Right lobe of liver (tissue), 6 donors: ENCODE results near the gene WDR47. TPM values are rescaled to one million over a fixed set of nuclear protein-coding genes. Genes with fewer than 3 reads are reported as not detected.

Experiments used
- ATAC-seq, 4 donors: fragments of 200-7000 bp; cut with Tn5 transposase; one replicate each; pipeline ENCODE4 v1.9.1; 2020; ENCODE audit warnings: mild to moderate bottlenecking in 4 of 4, moderate library complexity in 4 of 4
- DNase-seq, 3 donors: peaks; one replicate each; pipeline ENCODE4 v3.0.0-alpha.2; 2020
- H3K27ac ChIP-seq, 3 donors: fragments of 200-600 bp; one replicate each; pipeline ENCODE4 v1.8.0; 2022
- H3K27me3 ChIP-seq, 2 donors: fragments of 200-600 bp; one replicate each; pipeline ENCODE4 v1.8.0; 2022
- H3K36me3 ChIP-seq, 4 donors: fragments of 200-600 bp; sonication (generic) in 1 of 4; one replicate each; pipeline versions ENCODE4 v1.5.1 to v1.8.0; 2017 to 2022; ENCODE audit warnings: control low read depth in 1 of 4
- H3K4me1 ChIP-seq, 4 donors: fragments of 200-600 bp; sonication (generic) in 1 of 4; one replicate each; pipeline versions ENCODE4 v1.5.1 to v1.8.0; 2017 to 2022; ENCODE audit warnings: control low read depth in 1 of 4
- H3K4me3 ChIP-seq, 3 donors: fragments of 200-600 bp; one replicate each; pipeline ENCODE4 v1.8.0; 2022
- H3K9me3 ChIP-seq, 4 donors: fragments of 200-600 bp; sonication (generic) in 1 of 4; one replicate each; pipeline versions ENCODE4 v1.5.1 to v1.8.0; 2017 to 2022; ENCODE audit warnings: control low read depth in 1 of 4
- CTCF ChIP-seq, 4 donors: fragments of 200-600 bp in 3 of 4; fragments of 450-650 bp in 1 of 4; IDR thresholded peaks; one replicate each; pipeline versions ENCODE4 v1.5.1 to v1.8.0; 2016 to 2022; ENCODE audit warnings: antibody characterized with exemption in 4 of 4, mild to moderate bottlenecking in 2 of 4
- POLR2A ChIP-seq: fragments of 450-650 bp; IDR thresholded peaks from one replicate; pipeline ENCODE4 v1.6.1; 2017; ENCODE audit warnings: antibody characterized with exemption, mild to moderate bottlenecking
- WGBS: methylation state at CpG from one replicate; pipeline ENCODE4 v1.1.6; 2018; ENCODE audit warnings: low coverage, low lambda C conversion rate; ENCODE audit not compliant: insufficient coverage; ENCODE audit errors: missing lambda C conversion rate; 5-methylcytosine and 5-hydroxymethylcytosine counted together
- intact Hi-C, 2 donors: fragments of 100-400 bp; cut with DNase I; formaldehyde crosslinking; loops; one replicate each; pipeline versions ENCODE4 v1.11.2 to v1.14.1; 2022
- long read RNA-seq: library from polyadenylated mRNA; unstranded; transcript quantifications from one replicate; pipeline ENCODE4 v2.0.0, GENCODE V29; 2019
- total RNA-seq, 6 experiments: library from RNA; depleted of rRNA in 2 of 6; stranded (reverse); fragments of >200 nt in 2 of 6; fragmentation: NEBNext Ultra II Directional in 3 of 6; extraction: Animal tissue kit (Norgen Biotek cat#: 25700) in 3 of 6; gene quantifications; one replicate each; pipeline versions ENCODE4 v1.1.0 to v1.2.4, GENCODE V29; 2016 to 2023
- donor health status: DM: no; HTN: yes; CAD: no.
- donor health status: DM: no; HTN: no; CAD: no.
- donor health status: DM: no; HTN: no; CAD: no.
- donor health status: DM: no; HTN: yes; CAD: no.
- donor health status: DM: no; HTN: yes; CAD: no.

WDR47 gene
- total RNA-seq: 1 to 10 TPM; 2.4 to 4.2 (median 2.6) TPM
- long read RNA-seq: 0 reads

GRCh38 chr1:109041621-109042468, at the start of gene WDR47:
Gene WDR47 (minus strand): TSS chr1:109042102. CDS start chr1:109023512, 18,590 bp downstream.
- Histone ChIP-seq H3K4me3 (peak within 1 kb of the TSS; percentile 71 to 94 (median 91)), H3K9me3 (no peaks in the 10 kb centered on the region), H3K36me3 (no peaks in the 10 kb centered on the region), H3K27ac (peak within 1 kb of the TSS; percentile 29 to 68 (median 44)), H3K4me1 (no peaks in the 10 kb centered on the region), H3K27me3 (no peaks in the 10 kb centered on the region)
- intact Hi-C loops: no loop called here
- ATAC-seq: peak; percentile 98 to 99 (median 99)
- 0% methylated on average over 5 of the region's 90 CpGs for WGBS
- DNase-seq: peak; percentile 96 to 97 (median 97)
- peak; percentile 95 for TF ChIP-seq POLR2A
- no peak for TF ChIP-seq CTCF (IDR thresholded peaks at IDR 0.05)

GRCh38 chr1:109091078-109091838, 49.4 kb upstream of the WDR47 start:
- no peak for TF ChIP-seq CTCF (IDR thresholded peaks at IDR 0.05)
- TF ChIP-seq POLR2A: no peak
- intact Hi-C loops: no loop called here
- Histone ChIP-seq H3K4me1 (peaks cover 0 to 16% (median 4%) of the 10 kb centered on the region in 4 donors), H3K9me3 (no peaks in the 10 kb centered on the region), H3K36me3 (peaks cover 0 to 20% (median 3%) of the 10 kb centered on the region in 4 donors), H3K4me3 (peak overlapping the region; percentile 58 to 88 (median 84)), H3K27ac (peak overlapping the region; percentile 95 to 97 (median 97)), H3K27me3 (no peaks in the 10 kb centered on the region)
- WGBS: 1% methylated on average over 13 of the region's 13 CpGs
- peak; percentile 65 to 80 (median 69) for ATAC-seq
- no peak for DNase-seq

GRCh38 chr1:109090196-109091077, 48.5 kb upstream of the WDR47 start, which contains the start of gene TMEM167B:
Gene TMEM167B (plus strand): TSS chr1:109090764. CDS start chr1:109090873, 109 bp downstream.
- H3K27ac ChIP-seq: peak within 1 kb of the TSS; percentile 95 to 97 (median 97)
- H3K9me3 ChIP-seq: no peaks in the 10 kb centered on the region
- TF ChIP-seq POLR2A: peak; percentile 56
- TF ChIP-seq CTCF (IDR thresholded peaks at IDR 0.05): no peak
- H3K4me1 ChIP-seq: peaks cover 0 to 16% (median 4%) of the 10 kb centered on the region in 4 donors
- H3K36me3 ChIP-seq: peaks cover 0 to 20% (median 3%) of the 10 kb centered on the region in 4 donors
- DNase-seq: peak; percentile 92 to 95 (median 94)
- no peaks in the 10 kb centered on the region for H3K27me3 ChIP-seq
- peak within 1 kb of the TSS; percentile 58 to 88 (median 84) for H3K4me3 ChIP-seq
- ATAC-seq: peak; percentile 93 to 95 (median 94)
- under 1% methylated on average over 32 of the region's 67 CpGs for WGBS
- intact Hi-C loops: no loop called here
